ENCODE measurements around the gene HIRA.

GRCh38 chr22:19466126-19466716 lies 34.7 kb upstream of the HIRA start:
- no peak for TF ChIP-seq CTCF (IDR thresholded peaks at IDR 0.05)
- no peak for TF ChIP-seq TCF7L2 (IDR thresholded peaks at IDR 0.05; ENCODE audit: low read depth, low read length)
- no peak for TF ChIP-seq REST (IDR thresholded peaks at IDR 0.05; ENCODE audit: insufficient read depth in 1 of 2, low read depth in 2 of 2, low read length in 1 of 2)
